Fibroblast of pulmonary artery (primary cell): ENCODE measurements around the gene GNG7.
A peak's percentile ranks its signal among the peaks of the same experiment; 100 is the strongest.
"Not testable (repeated sequence)": the region's sequence is repeated elsewhere in the genome, so short reads cannot be mapped to it uniquely, and the experiment has no call there.

Experiments used
- DNase-seq: peaks from one replicate; pipeline ENCODE4 v3.0.0-alpha.2; 2010; ENCODE audit warnings: low read depth
- H3K4me3 ChIP-seq: replicated peaks from 2 replicates; pipeline ENCODE4 v1.5.1; 2011; ENCODE audit warnings: low read depth, mild to moderate bottlenecking, control low read depth, low read length, moderate library complexity
- TF ChIP-seq, protein P1 (sequence below): IDR thresholded peaks from 2 replicates; pipeline ENCODE4 v1.5.1; 2011; ENCODE audit warnings: mild to moderate bottlenecking, control low read depth, low read length, inconsistent platforms; ENCODE audit errors: missing control alignments

Gene GNG7

DNA sequence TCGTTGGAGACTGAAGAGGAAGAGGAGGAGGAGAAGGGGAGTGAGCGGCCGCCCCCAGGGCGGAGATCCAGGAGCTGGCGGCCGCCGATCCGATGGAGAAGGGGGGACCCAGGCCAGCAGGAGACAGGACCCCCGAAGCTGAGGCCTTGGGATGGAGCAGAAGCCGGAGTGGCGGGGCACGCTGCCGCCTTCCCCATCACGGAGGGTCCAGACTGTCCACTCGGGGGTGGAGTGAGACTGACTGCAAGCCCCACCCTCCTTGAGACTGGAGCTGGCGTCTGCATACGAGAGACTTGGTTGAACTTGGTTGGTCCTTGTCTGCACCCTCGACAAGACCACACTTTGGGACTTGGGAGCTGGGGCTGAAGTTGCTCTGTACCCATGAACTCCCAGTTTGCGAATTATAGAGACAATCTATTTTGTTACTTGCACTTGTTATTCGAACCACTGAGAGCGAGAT is 224.7 kb downstream of the GNG7 start:
- TF ChIP-seq, protein P1, sequence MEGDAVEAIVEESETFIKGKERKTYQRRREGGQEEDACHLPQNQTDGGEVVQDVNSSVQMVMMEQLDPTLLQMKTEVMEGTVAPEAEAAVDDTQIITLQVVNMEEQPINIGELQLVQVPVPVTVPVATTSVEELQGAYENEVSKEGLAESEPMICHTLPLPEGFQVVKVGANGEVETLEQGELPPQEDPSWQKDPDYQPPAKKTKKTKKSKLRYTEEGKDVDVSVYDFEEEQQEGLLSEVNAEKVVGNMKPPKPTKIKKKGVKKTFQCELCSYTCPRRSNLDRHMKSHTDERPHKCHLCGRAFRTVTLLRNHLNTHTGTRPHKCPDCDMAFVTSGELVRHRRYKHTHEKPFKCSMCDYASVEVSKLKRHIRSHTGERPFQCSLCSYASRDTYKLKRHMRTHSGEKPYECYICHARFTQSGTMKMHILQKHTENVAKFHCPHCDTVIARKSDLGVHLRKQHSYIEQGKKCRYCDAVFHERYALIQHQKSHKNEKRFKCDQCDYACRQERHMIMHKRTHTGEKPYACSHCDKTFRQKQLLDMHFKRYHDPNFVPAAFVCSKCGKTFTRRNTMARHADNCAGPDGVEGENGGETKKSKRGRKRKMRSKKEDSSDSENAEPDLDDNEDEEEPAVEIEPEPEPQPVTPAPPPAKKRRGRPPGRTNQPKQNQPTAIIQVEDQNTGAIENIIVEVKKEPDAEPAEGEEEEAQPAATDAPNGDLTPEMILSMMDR = no peak
- H3K4me3 ChIP-seq = peak overlapping the region; percentile 99
- peak; percentile 64 for DNase-seq

DNA sequence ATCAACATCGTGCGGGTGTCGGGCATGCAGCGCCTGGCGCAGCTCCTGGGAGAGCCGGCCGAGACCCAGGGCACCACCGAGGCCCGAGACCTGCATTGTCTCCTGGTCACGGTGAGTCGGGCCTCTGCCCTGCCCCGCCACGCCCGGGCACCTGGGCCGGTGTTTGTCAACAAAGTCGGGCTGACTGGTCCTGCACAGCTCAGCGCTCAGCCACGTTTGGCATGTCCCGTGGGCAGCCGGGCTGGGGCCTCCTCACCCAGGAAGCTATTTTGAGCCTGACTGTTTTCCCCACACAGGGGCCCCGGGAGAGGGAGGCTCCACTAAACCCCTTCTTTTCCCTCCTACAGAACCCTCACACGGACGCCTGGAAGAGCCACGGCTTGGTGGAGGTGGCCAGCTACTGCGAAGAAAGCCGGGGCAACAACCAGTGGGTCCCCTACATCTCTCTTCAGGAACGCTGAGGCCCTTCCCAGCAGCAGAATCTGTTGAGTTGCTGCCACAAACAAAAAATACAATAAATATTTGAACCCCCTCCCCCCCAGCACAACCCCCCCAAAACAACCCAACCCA is 225.3 kb downstream of the GNG7 start:
- TF ChIP-seq, protein P1 = no peak
- H3K4me3 ChIP-seq = peak overlapping the region; percentile 99
- DNase-seq = no peak

DNA sequence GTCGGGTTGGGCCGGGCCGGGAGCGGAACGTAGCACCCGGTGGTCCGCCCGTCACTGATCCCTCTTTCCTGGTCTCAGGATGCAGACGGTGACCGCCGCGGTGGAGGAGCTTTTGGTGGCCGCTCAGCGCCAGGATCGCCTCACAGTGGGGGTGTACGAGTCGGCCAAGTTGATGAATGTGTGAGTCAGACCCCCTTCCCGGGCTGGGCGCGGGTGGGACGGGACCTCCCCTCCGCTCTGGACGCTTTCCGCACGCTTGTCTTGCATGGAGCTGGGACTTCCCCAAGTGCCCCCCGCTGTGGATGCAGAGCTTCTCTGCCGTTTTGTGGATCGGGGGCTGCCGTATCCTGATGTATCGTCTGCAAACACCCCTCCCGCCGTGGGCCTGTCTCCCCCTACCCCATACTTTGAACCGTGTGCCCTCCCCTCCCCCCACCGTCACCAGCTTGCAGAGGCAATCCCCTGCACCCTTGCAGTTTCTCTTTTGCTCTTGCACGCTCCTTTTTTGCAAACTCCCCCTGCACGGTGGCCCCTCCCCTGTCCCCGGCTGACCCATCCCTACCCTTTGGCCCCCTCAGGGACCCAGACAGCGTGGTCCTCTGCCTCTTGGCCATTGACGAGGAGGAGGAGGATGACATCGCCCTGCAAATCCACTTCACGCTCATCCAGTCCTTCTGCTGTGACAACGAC is 225.9 kb downstream of the GNG7 start:
- TF ChIP-seq, protein P1 = no peak
- peak overlapping the region; percentile 99 for H3K4me3 ChIP-seq
- peak; percentile 64 for DNase-seq

DNA sequence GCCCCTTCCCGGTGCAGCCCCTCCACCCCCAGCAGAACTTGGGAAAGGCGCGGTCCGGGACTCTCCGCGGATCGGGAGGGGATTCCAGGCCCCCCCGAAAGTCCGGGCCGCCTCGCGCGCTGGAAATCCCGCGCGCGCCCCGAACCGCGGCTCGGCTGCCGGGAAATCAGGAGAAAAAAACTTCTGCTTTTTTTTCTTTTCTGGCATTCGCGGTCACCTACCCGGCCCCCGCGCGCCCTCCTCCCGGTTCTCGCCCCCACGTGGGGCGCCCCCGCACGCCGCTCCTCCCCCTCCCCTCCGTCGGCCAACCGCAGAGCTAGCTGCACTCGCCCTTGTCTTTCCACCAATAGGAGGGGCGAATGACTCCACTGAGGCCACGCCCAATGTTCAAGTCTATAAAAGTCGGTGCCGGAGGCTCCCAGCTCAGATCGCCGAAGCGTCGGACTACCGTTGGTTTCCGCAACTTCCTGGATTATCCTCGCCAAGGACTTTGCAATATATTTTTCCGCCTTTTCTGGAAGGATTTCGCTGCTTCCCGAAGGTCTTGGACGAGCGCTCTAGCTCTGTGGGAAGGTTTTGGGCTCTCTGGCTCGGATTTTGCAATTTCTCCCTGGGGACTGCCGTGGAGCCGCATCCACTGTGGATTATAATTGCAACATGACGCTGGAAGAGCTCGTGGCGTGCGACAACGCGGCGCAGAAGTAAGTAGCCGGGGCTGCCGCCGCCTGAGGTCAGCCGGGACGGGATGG is 226.6 kb downstream of the GNG7 start, which contains the start of gene GADD45B:
TSS of gene GADD45B (plus strand) at position 426 of the 749 bp plus-strand sequence. CDS start at position 658, 232 bp downstream.
- DNase-seq = peak; percentile 99
- TF ChIP-seq, protein P1 = no peak
- H3K4me3 ChIP-seq = peak within 1 kb of the TSS; percentile 99

DNA sequence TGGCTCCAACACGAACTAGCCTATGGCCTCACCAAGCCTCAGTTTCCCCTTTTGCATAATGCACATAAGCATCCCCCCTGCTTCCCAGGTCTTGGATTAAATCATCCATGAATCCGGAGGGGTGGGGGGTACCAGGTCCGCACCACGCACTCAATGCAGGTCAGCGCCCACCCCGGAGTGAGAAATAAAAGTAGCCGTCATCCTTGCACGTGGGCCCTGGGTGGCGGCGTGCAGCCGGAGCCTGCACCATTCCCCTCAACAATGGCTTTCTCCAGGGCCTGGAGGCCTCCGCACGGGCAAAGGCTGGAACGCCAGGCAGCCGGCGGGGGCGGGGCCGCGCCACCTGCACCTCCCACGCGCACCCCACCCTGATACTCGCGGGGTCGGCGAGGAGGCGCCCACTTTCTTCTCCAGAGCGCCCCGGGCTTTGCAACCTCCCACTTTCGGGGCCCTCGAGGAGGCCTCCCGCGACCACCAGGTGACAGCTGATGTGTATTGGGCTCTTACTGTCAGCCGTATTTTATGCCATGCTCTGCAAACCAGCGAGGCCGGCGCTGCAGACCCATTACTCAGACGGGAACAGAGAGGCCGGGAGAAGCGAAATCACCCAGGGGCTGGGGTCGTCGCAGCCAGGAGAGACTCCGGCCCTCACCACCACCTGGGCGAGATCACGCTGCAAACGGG is 227.3 kb downstream of the GNG7 start:
- peak; percentile 67 for DNase-seq

DNA sequence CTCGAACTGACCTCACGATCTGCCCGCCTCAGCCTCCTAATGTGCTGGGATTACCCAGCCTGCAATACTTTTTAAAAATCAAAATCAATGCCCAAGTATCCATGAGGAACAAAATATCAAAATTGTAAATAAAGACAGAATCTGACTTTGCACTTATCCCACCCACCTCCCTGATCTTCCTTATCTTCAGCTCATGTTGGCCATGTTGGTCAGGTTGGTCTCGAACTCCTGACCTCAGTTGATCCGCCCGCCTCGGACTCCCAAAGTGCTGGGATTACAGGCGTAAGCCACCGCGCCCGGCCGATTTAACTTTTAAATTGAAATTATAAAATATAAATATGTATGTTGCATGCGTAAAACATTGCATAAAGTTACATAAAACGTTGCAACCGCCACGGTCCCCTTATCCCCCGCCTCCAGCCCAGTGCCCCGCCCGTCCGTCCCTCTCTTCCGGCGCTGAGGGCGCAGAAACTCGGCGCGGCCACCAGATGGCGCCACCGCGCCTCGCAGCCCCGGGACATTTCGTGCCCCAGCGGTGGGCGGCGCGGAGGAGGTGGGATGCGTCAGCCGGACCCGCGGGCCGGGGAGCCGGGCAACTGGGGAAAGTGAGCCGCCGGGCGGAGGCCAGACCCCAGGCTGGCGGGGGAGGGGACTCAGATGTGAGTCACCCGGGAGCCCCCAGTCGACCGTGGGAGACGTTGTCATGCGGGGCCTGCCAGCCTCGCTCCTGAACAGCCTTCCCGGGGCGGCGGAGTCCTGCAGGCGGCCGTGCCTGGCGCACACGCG is 228.1 kb downstream of the GNG7 start:
- TF ChIP-seq, protein P1 = peak; percentile 54
- peak overlapping the region; percentile 99 for H3K4me3 ChIP-seq
- peak; percentile 89 for DNase-seq

More for the DNA sequence above, 227.3 kb downstream of the GNG7 start:
- TF ChIP-seq, protein P1 = no peak
- peak overlapping the region; percentile 99 for H3K4me3 ChIP-seq

DNA sequence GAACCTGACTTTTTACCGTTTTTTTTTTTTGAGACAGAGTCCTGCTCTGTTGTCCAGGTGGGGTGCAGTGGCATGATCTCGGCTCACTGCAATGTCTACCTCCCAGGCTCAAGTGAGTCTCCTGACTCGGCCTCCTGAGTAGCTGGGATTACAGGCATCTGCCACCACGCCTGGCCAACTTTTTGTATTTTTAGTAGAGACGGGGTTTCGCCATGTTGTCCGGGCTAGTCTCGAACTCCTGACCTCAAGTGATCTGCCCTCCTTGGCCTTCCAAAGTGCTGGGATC is 232.6 kb downstream of the GNG7 start:
- H3K4me3 ChIP-seq, DNase-seq: not testable (repeated sequence)
